Heart right ventricle (tissue), 16 donors: ENCODE measurements around the gene CTSL. TPM values are rescaled to one million over a fixed set of nuclear protein-coding genes. Genes with fewer than 3 reads are reported as not detected.

Experiments used
- ATAC-seq, 8 donors: fragments of 200-7000 bp; cut with Tn5 transposase; one replicate each; pipeline ENCODE4 v1.9.1; 2020; ENCODE audit warnings: mild to moderate bottlenecking in 8 of 8, moderate library complexity in 8 of 8, moderate number of reproducible peaks in 1 of 8
- DNase-seq, 2 donors: peaks; one replicate each; pipeline ENCODE4 v3.0.0-alpha.2; 2020
- H3K27ac ChIP-seq, 10 donors: fragments of 200-600 bp; sonication (generic) in 2 of 10; one replicate each; pipeline versions ENCODE4 v1.5.0 to v1.8.0; 2020 to 2022; ENCODE audit warnings: mild to moderate bottlenecking in 3 of 10
- H3K27me3 ChIP-seq, 7 donors: fragments of 200-600 bp; one replicate each; pipeline ENCODE4 v1.8.0; 2021 to 2022; ENCODE audit warnings: mild to moderate bottlenecking in 2 of 7
- H3K36me3 ChIP-seq, 9 donors: fragments of 200-600 bp; sonication (generic) in 1 of 9; one replicate each; pipeline versions ENCODE4 v1.5.0 to v1.8.0; 2020 to 2022; ENCODE audit warnings: mild to moderate bottlenecking in 2 of 9
- H3K4me1 ChIP-seq, 9 donors: fragments of 200-600 bp; sonication (generic) in 1 of 9; one replicate each; pipeline versions ENCODE4 v1.5.0 to v1.8.0; 2020 to 2022; ENCODE audit warnings: mild to moderate bottlenecking in 4 of 9
- H3K4me3 ChIP-seq, 10 donors: fragments of 200-600 bp; sonication (generic) in 2 of 10; one replicate each; pipeline versions ENCODE4 v1.5.0 to v1.8.0; 2020 to 2022; ENCODE audit warnings: mild to moderate bottlenecking in 7 of 10, moderate library complexity in 2 of 10
- H3K9me3 ChIP-seq, 11 donors: fragments of 200-600 bp in 10 of 11; sonication (generic) in 2 of 11; one replicate each; pipeline versions ENCODE4 v1.5.0 to v1.8.0; 2013 to 2022; ENCODE audit warnings: mild to moderate bottlenecking in 2 of 11, control low read depth in 1 of 11, moderate library complexity in 1 of 11
- CTCF ChIP-seq, 9 donors: fragments of 200-600 bp; sonication (generic) in 2 of 9; IDR thresholded peaks; one replicate each; pipeline versions ENCODE4 v1.5.0 to v1.8.0; 2021 to 2022; ENCODE audit warnings: antibody characterized with exemption in 9 of 9, mild to moderate bottlenecking in 5 of 9, moderate library complexity in 1 of 9
- WGBS, 2 donors: extraction: QIAGEN DNeasy Blood & Tissue Kit; methylation state at CpG; one replicate each; pipeline ENCODE4 v1.1.7; 2013; ENCODE audit warnings: inconsistent platforms in 1 of 2; 5-methylcytosine and 5-hydroxymethylcytosine counted together
- intact Hi-C, 10 donors: fragments of 100-400 bp; cut with DNase I; formaldehyde crosslinking; loops; one replicate each; pipeline versions ENCODE4 v1.11.1 to v1.14.2; 2022
- polyA plus RNA-seq, 2 donors: library from polyadenylated mRNA; stranded (reverse); fragments of 200-250 nt; gene quantifications; one replicate each; pipeline ENCODE4 v1.2.3, GENCODE V29; 2013
- total RNA-seq, 10 donors: library from RNA; stranded (reverse); fragmentation: NEBNext Ultra II Directional in 3 of 10; extraction: Animal tissue kit (Norgen Biotek cat#: 25700) in 3 of 10; gene quantifications; one replicate each; pipeline versions ENCODE4 v1.2.1 to v1.2.4, GENCODE V29; 2021 to 2023
- donor health status: Arrhythmogenic right ventricular cardiomyopathy.
- donor health status: ischemic (EF 13 %, LVEDD 7.1; RV severe dilation, severe dysfunction).
- donor health status: healthy with polysubstance abuse.
- donor health status: DM: no; HTN: yes; CAD: no.
- donor health status: DM: no; HTN: no; CAD: no.
- donor health status: ischemic (EF 25% LVEDD 6.9; RV normal size, moderate dysfunction).
- donor health status: ischemic (EF 25% LVEDD 5.7; RV mildly dilated, moderate dysfunction).
- donor health status: healthy.
- donor health status: DM: yes; HTN: yes; CAD: no.
- donor health status: Ischemic cardiomyopathy.
- donor health status: ischemic (EF 35%, LVEDD 5.7; RV mildly dilated, moderate dysfunction).
- donor health status: nonischemic (EF 11% LVEDD 7.7; RV severe dilation, severe dysfunction).
- donor health status: DM: yes; HTN: yes; CAD: no.
- donor health status: PGD.
- donor health status: ischemic (EF 29% LVEDD 5.4; RV normal size, mild dysfunction).
- donor health status: nonischemic (EF 23%, LVEDD 6.1; RV moderate dilation, normal function).

CTSL gene
- total and polyA plus RNA-seq, 12 donors, result 75.8 to 189 (median 134) TPM

GRCh38 chr9:87749335-87750035 lies 23.6 kb downstream of the CTSL start:
- no peak for DNase-seq
- no peaks in the 10 kb centered on the region for H3K36me3 ChIP-seq
- WGBS, 2 donors, result 65 to 71% methylated on average over 5 of the region's 5 CpGs
- peak in 7 of 8 donors; percentile 16 to 93 (median 65) for ATAC-seq
- intact Hi-C loops, result no loop called here
- H3K4me3 ChIP-seq, result no peak overlapping the region
- H3K9me3 ChIP-seq, result peaks cover 0 to 16% (median 8%) of the 10 kb centered on the region in 11 donors
- H3K27me3 ChIP-seq, result peaks cover 0 to 13% (median 0%) of the 10 kb centered on the region in 7 donors
- TF ChIP-seq CTCF (IDR thresholded peaks at IDR 0.05), result no peak
- peak overlapping the region in 8 of 10 donors; percentile 4 to 70 (median 52) for H3K27ac ChIP-seq
- H3K4me1 ChIP-seq, result peaks cover 0 to 15% (median 0%) of the 10 kb centered on the region in 9 donors

GRCh38 chr9:87750726-87751125 lies 24.8 kb downstream of the CTSL start:
- intact Hi-C loops, result no loop called here
- Histone ChIP-seq H3K36me3 (no peaks in the 10 kb centered on the region), H3K27ac (no peak overlapping the region), H3K9me3 (peaks cover 0 to 16% (median 8%) of the 10 kb centered on the region in 11 donors), H3K4me1 (peaks cover 0 to 15% (median 0%) of the 10 kb centered on the region in 9 donors), H3K27me3 (peaks cover 0 to 13% (median 0%) of the 10 kb centered on the region in 7 donors), H3K4me3 (no peak overlapping the region)
- WGBS, 2 donors, result 73 to 84% methylated on average over 2 of the region's 2 CpGs
- ATAC-seq, result no peak
- TF ChIP-seq CTCF (IDR thresholded peaks at IDR 0.05), result no peak
- DNase-seq, result no peak

GRCh38 chr9:87751423-87751822 lies 25.5 kb downstream of the CTSL start:
- intact Hi-C loops, result no loop called here
- no peak overlapping the region for H3K27ac ChIP-seq
- H3K4me1 ChIP-seq, result peaks cover 0 to 15% (median 0%) of the 10 kb centered on the region in 9 donors
- H3K27me3 ChIP-seq, result peaks cover 0 to 13% (median 0%) of the 10 kb centered on the region in 7 donors
- no peak for ATAC-seq
- no peak for DNase-seq
- no peak overlapping the region for H3K4me3 ChIP-seq
- H3K36me3 ChIP-seq, result no peaks in the 10 kb centered on the region
- H3K9me3 ChIP-seq, result peaks cover 0 to 16% (median 8%) of the 10 kb centered on the region in 11 donors
- no peak for TF ChIP-seq CTCF (IDR thresholded peaks at IDR 0.05)
- WGBS, 2 donors, result 74% methylated on average over 3 of the region's 3 CpGs

GRCh38 chr9:87751868-87752267 lies 25.9 kb downstream of the CTSL start:
- H3K36me3 ChIP-seq, result no peaks in the 10 kb centered on the region
- H3K27ac ChIP-seq, result no peak overlapping the region
- no peak for ATAC-seq
- DNase-seq, result no peak
- peaks cover 0 to 15% (median 0%) of the 10 kb centered on the region in 9 donors for H3K4me1 ChIP-seq
- intact Hi-C loops, result no loop called here
- peaks cover 0 to 13% (median 0%) of the 10 kb centered on the region in 7 donors for H3K27me3 ChIP-seq
- H3K4me3 ChIP-seq, result no peak overlapping the region
- H3K9me3 ChIP-seq, result peaks cover 0 to 16% (median 8%) of the 10 kb centered on the region in 11 donors
- 49 to 60% methylated on average over 2 of the region's 4 CpGs for WGBS, 2 donors
- TF ChIP-seq CTCF (IDR thresholded peaks at IDR 0.05), result no peak
